Adrenal gland (tissue), 12 donors: ENCODE results near the gene VWA1. TPM values are rescaled to one million over a fixed set of nuclear protein-coding genes. Genes with fewer than 3 reads are reported as not detected.
"Not testable (repeated sequence)": the region's sequence is repeated elsewhere in the genome, so short reads cannot be mapped to it uniquely, and the experiment has no call there.

Experiments used
- DNase-seq, 7 donors: peaks; one replicate each; pipeline ENCODE4 v3.0.0-alpha.2; 2019 to 2020
- H3K27ac ChIP-seq, 5 donors: fragments of 200-600 bp; sonication (generic) in 4 of 5; 1 replicate in 3 of 5; 2 replicates in 2 of 5; pipeline versions ENCODE4 v1.5.1 to v1.8.0; 2016 to 2020; ENCODE audit warnings: mild to moderate bottlenecking in 1 of 5
- H3K27me3 ChIP-seq: fragments of 200-600 bp; 2 replicates; pipeline ENCODE4 v1.8.0; 2021
- H3K36me3 ChIP-seq, 2 donors: fragments of 200-600 bp; replicated peaks in 1 of 2; 1 replicate in 1 of 2; 2 replicates in 1 of 2; pipeline versions ENCODE4 v1.5.1 to v1.8.0; 2018 to 2022
- H3K4me1 ChIP-seq, 2 donors: fragments of 200-600 bp; replicated peaks in 1 of 2; 1 replicate in 1 of 2; 2 replicates in 1 of 2; pipeline versions ENCODE4 v1.5.1 to v1.8.0; 2018 to 2021
- H3K4me3 ChIP-seq, 4 donors: fragments of 200-600 bp; sonication (generic) in 3 of 4; one replicate each; pipeline ENCODE4 v1.5.1; 2016 to 2018
- H3K9me3 ChIP-seq, 3 donors: fragments of 200-600 bp; sonication (generic) in 1 of 3; replicated peaks in 1 of 3; 1 replicate in 2 of 3; 2 replicates in 1 of 3; pipeline versions ENCODE4 v1.5.1 to v1.8.0; 2016 to 2021
- CTCF ChIP-seq, 6 experiments: fragments of 450-650 bp in 4 of 6; fragments of 200-600 bp in 2 of 6; sonication (generic) in 1 of 6; IDR thresholded peaks; 1 replicate in 5 of 6; 2 replicates in 1 of 6; pipeline versions ENCODE4 v1.5.1 to v1.8.0; 2016 to 2021; ENCODE audit warnings: antibody characterized with exemption in 6 of 6, mild to moderate bottlenecking in 2 of 6, moderate library complexity in 1 of 6
- POLR2A ChIP-seq, 2 donors: fragments of 450-650 bp; IDR thresholded peaks; one replicate each; pipeline ENCODE4 v1.6.1; 2017; ENCODE audit warnings: antibody characterized with exemption in 2 of 2, mild to moderate bottlenecking in 2 of 2, moderate library complexity in 1 of 2
- WGBS, 4 donors: extraction: QIAGEN DNeasy Blood & Tissue Kit in 2 of 4; methylation state at CpG; one replicate each; pipeline versions ENCODE4 v1.1.5 to v1.1.7; 2013 to 2017; 5-methylcytosine and 5-hydroxymethylcytosine counted together
- intact Hi-C, 2 donors: fragments of 100-400 bp; cut with DNase I; formaldehyde crosslinking; loops; one replicate each; pipeline versions ENCODE4 v1.14.1 to v1.15.0; 2022 to 2023
- polyA plus RNA-seq, 3 donors: library from polyadenylated mRNA; stranded (reverse); fragments of 200-250 nt in 2 of 3; fragments of 350-450 nt in 1 of 3; fragmentation: Illumina TruSeq in 1 of 3; extraction: RNeasy Lipid Tissue Mini Kit (QIAGEN cat#74804) in 1 of 3; gene quantifications; one replicate each; pipeline ENCODE4 v1.2.3, GENCODE V29; 2013 to 2014
- total RNA-seq, 9 donors: library from RNA; depleted of rRNA in 4 of 9; stranded (reverse); fragments of >200 nt in 4 of 9; fragments of 120-200 nt in 1 of 9; fragmentation: NEBNext Ultra II Directional in 1 of 9; extraction: Animal tissue kit (Norgen Biotek cat#: 25700) in 1 of 9; gene quantifications; one replicate each; pipeline versions ENCODE4 v1.1.0 to v1.2.4, GENCODE V29; 2013 to 2023
- donor health status: healthy with polysubstance abuse.
- donor health status: Bipolar disorder and iron deficiency.
- donor health status: DM: yes; HTN: yes; CAD: no.
- donor health status: DM: no; HTN: no; CAD: no.
- donor health status: DM: no; HTN: no; CAD: no.
- donor health status: DM: yes; HTN: yes; CAD: no.

The VWA1 gene
- total and polyA plus RNA-seq, 12 donors: 0.99 to 49.0 (median 29.3) TPM

GRCh38 chr1:1477206-1477605, 41.7 kb downstream of the VWA1 start:
- Histone ChIP-seq H3K4me3 (no peak overlapping the region), H3K9me3 (no peaks in the 10 kb centered on the region), H3K27ac (no peak overlapping the region), H3K27me3 (no peaks in the 10 kb centered on the region), H3K4me1 (peaks cover 5 to 9% of the 10 kb centered on the region in 2 donors), H3K36me3 (peaks cover 0 to 31% of the 10 kb centered on the region in 2 donors)
- WGBS, 4 donors: 94 to 98% (median 97%) methylated on average over 22 of the region's 22 CpGs
- TF ChIP-seq POLR2A (IDR thresholded peaks at IDR 0.05) (no peak), CTCF (IDR thresholded peaks at IDR 0.05) (no peak)
- intact Hi-C loops: no loop called here
- no peak for DNase-seq

- H3K27ac ChIP-seq: no peak overlapping the region
- H3K4me3 ChIP-seq: no peak overlapping the region
- no peak for DNase-seq
- WGBS, 4 donors: 90 to 93% (median 91%) methylated on average over 28 to 42 of the region's 42 CpGs
- H3K9me3 ChIP-seq: no peaks in the 10 kb centered on the region
- no peak for TF ChIP-seq CTCF (IDR thresholded peaks at IDR 0.05)
- no peak for TF ChIP-seq POLR2A (IDR thresholded peaks at IDR 0.05)
- H3K27me3 ChIP-seq: no peaks in the 10 kb centered on the region
- H3K4me1 ChIP-seq: no peaks in the 10 kb centered on the region
- intact Hi-C loops: no loop called here
- peaks cover 0 to 48% of the 10 kb centered on the region in 2 donors for H3K36me3 ChIP-seq
Observed at GRCh38 chr1:1479547-1480487, 44.3 kb downstream of the VWA1 start.

- H3K27ac ChIP-seq, intact Hi-C loops, H3K4me3 ChIP-seq, DNase-seq, H3K4me1 ChIP-seq, H3K27me3 ChIP-seq, H3K9me3 ChIP-seq: not testable (repeated sequence)
- WGBS, 4 donors: 94 to 100% (median 95%) methylated on average over 7 to 16 of the region's 16 CpGs
- peaks cover 0 to 48% of the 10 kb centered on the region in 2 donors for H3K36me3 ChIP-seq
Observed at GRCh38 chr1:1480488-1480867, 45.0 kb downstream of the VWA1 start.

GRCh38 chr1:1481811-1482210, 46.3 kb downstream of the VWA1 start:
- DNase-seq, intact Hi-C loops, H3K9me3 ChIP-seq, H3K27ac ChIP-seq, H3K4me3 ChIP-seq, H3K4me1 ChIP-seq, H3K27me3 ChIP-seq: not testable (repeated sequence)
- WGBS, 4 donors: 95 to 98% (median 96%) methylated on average over 19 to 29 of the region's 30 CpGs; no CpG with 5 or more reads in 1 of the 4 donors
- H3K36me3 ChIP-seq: peaks cover 0 to 56% of the 10 kb centered on the region in 2 donors

- H3K27me3 ChIP-seq: no peaks in the 10 kb centered on the region
- H3K4me1 ChIP-seq: no peaks in the 10 kb centered on the region
- H3K36me3 ChIP-seq: peaks cover 0 to 56% of the 10 kb centered on the region in 2 donors
- H3K27ac ChIP-seq: no peak overlapping the region
- TF ChIP-seq CTCF (IDR thresholded peaks at IDR 0.05): no peak
- no peak for TF ChIP-seq POLR2A (IDR thresholded peaks at IDR 0.05)
- no peak overlapping the region for H3K4me3 ChIP-seq
- WGBS, 4 donors: 95 to 97% (median 96%) methylated on average over 14 of the region's 14 CpGs
- H3K9me3 ChIP-seq: no peaks in the 10 kb centered on the region
- intact Hi-C loops: no loop called here
- DNase-seq: no peak
Observed at GRCh38 chr1:1482856-1483255, 47.4 kb downstream of the VWA1 start.
